Stimulated activated naive CD8-positive, alpha-beta T cell treated with anti-CD3 and anti-CD28 coated beads, Interleukin-15, Interleukin-2, amounts not matched to agents 100 U/mL and 50 U/mL, for 24 hours (primary cell): ENCODE results near the gene CNOT4.
A peak's percentile ranks its signal among the peaks of the same experiment; 100 is the strongest.
"Not testable (repeated sequence)": the region's sequence is repeated elsewhere in the genome, so short reads cannot be mapped to it uniquely, and the experiment has no call there.

Experiments
- ATAC-seq: fragments of 150-1000 bp; cut with Tn5 transposase; one replicate; pipeline ENCODE4 v1.10.0; 2021
- DNase-seq: peaks from one replicate; pipeline ENCODE4 v3.0.0; 2021

The CNOT4 gene

GRCh38 chr7:135449436-135449835, 60.5 kb downstream of the CNOT4 start:
- ATAC-seq (no peak), DNase-seq (no peak)

GRCh38 chr7:135448753-135449152, 61.1 kb downstream of the CNOT4 start:
- ATAC-seq: no peak
- DNase-seq: no peak

GRCh38 chr7:135447748-135448147, 62.2 kb downstream of the CNOT4 start:
- DNase-seq (no peak), ATAC-seq (no peak)

GRCh38 chr7:135445690-135446089, 64.2 kb downstream of the CNOT4 start:
- no peak for ATAC-seq
- DNase-seq: no peak

GRCh38 chr7:135445266-135445665, 64.6 kb downstream of the CNOT4 start:
- not testable (repeated sequence) for DNase-seq, ATAC-seq

- ATAC-seq (peak; percentile 76), DNase-seq (no peak)
Measured at GRCh38 chr7:135441791-135442190, 68.1 kb downstream of the CNOT4 start.

- ATAC-seq: no peak
- DNase-seq: no peak
Measured at GRCh38 chr7:135434047-135434446, 75.9 kb downstream of the CNOT4 start.

GRCh38 chr7:135430626-135431025, 79.3 kb downstream of the CNOT4 start:
- DNase-seq: no peak
- ATAC-seq: no peak

- ATAC-seq: no peak
Measured at GRCh38 chr7:135428879-135429278, 81.0 kb downstream of the CNOT4 start.

GRCh38 chr7:135428011-135428410, 81.9 kb downstream of the CNOT4 start:
- ATAC-seq (no peak), DNase-seq (no peak)

More at GRCh38 chr7:135428879-135429278, 81.0 kb downstream of the CNOT4 start:
- no peak for DNase-seq

- no peak for ATAC-seq
- DNase-seq: no peak
Measured at GRCh38 chr7:135427166-135427565, 82.7 kb downstream of the CNOT4 start.

- ATAC-seq (no peak), DNase-seq (no peak)
Measured at GRCh38 chr7:135425036-135425435, 84.9 kb downstream of the CNOT4 start.

GRCh38 chr7:135420786-135421185, 89.1 kb downstream of the CNOT4 start:
- ATAC-seq (no peak), DNase-seq (no peak)

GRCh38 chr7:135416431-135416830, 93.5 kb downstream of the CNOT4 start:
- no peak for ATAC-seq
- DNase-seq: no peak

- ATAC-seq (no peak), DNase-seq (peak; percentile 32)
Measured at GRCh38 chr7:135414850-135415439, 95.0 kb downstream of the CNOT4 start.

GRCh38 chr7:135414208-135414607, 95.7 kb downstream of the CNOT4 start:
- DNase-seq: no peak
- no peak for ATAC-seq

GRCh38 chr7:135411098-135411497, 98.8 kb downstream of the CNOT4 start:
- DNase-seq (no peak), ATAC-seq (no peak)

- DNase-seq: no peak
- ATAC-seq: no peak
Measured at GRCh38 chr7:135410543-135410942, 99.4 kb downstream of the CNOT4 start.

- DNase-seq (no peak), ATAC-seq (no peak)
Measured at GRCh38 chr7:135409845-135410542, 99.9 kb downstream of the CNOT4 start.

GRCh38 chr7:135407884-135408283, 102.0 kb downstream of the CNOT4 start:
- no peak for DNase-seq
- no peak for ATAC-seq

GRCh38 chr7:135406918-135407317, 103.0 kb downstream of the CNOT4 start:
- ATAC-seq: peak; percentile 46
- DNase-seq: no peak

GRCh38 chr7:135405969-135406368, 103.9 kb downstream of the CNOT4 start:
- peak; percentile 32 for ATAC-seq
- DNase-seq: no peak

- ATAC-seq: no peak
- no peak for DNase-seq
Measured at GRCh38 chr7:135403302-135403701, 106.6 kb downstream of the CNOT4 start.

GRCh38 chr7:135397689-135398088, 112.2 kb downstream of the CNOT4 start:
- ATAC-seq (no peak), DNase-seq (no peak)
